Measurements from ENCODE around the gene NCOA1.
"Not testable (repeated sequence)": the region's sequence is repeated elsewhere in the genome, so short reads cannot be mapped to it uniquely, and the experiment has no call there.

The NCOA1 gene

DNA sequence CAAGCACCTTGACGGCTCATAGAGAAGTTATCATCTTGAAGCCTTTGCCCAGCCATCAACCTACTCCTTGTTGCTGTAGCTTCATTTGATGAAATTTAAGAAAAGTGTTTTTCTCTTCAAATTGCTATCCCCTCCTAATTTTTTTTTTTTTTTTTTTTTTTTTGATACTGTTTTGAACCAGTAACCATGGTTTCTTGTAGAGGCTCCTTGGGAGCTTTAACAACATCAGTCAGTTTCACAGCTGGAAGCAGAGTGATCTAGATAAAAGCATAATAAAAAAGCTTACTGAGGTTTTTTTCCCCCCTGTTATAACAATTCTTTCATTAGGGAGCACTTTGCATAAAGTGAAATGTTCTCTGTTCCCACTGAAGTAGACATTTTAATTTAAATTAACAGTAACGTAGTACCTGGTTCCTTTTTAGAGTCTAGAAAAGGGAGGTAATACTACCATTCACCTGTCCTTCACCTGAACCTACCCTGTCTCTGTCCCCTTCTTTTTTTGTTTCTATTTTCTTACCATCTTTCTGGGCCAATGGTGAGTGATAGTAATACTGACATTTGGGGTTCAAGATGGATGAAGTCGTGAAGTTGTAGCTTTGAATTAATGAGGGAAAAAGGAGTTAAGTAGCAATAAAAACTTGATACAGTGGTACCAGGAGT lies 101.5 kb downstream of the NCOA1 start:
- H3K27ac ChIP-seq (ENCODE audit: low read depth, low read length) = no peak overlapping the region
- H3K9me3 ChIP-seq (ENCODE audit: low read length) = no peaks in the 10 kb centered on the region
- no peaks in the 10 kb centered on the region for H3K27me3 ChIP-seq (ENCODE audit: control insufficient read depth in 1 of 2, insufficient read depth in 2 of 2, low read length in 2 of 2)
- H3K9ac ChIP-seq (ENCODE audit: low read length) = no peak overlapping the region
- no peaks in the 10 kb centered on the region for H3K36me3 ChIP-seq (ENCODE audit: insufficient read depth, low read length)
- H3K4me1 ChIP-seq (ENCODE audit: insufficient read depth, low read length) = peaks cover 4% of the 10 kb centered on the region
- H3K4me3 ChIP-seq (ENCODE audit: low read depth in 1 of 2, low read length in 2 of 2) = no peak overlapping the region

DNA sequence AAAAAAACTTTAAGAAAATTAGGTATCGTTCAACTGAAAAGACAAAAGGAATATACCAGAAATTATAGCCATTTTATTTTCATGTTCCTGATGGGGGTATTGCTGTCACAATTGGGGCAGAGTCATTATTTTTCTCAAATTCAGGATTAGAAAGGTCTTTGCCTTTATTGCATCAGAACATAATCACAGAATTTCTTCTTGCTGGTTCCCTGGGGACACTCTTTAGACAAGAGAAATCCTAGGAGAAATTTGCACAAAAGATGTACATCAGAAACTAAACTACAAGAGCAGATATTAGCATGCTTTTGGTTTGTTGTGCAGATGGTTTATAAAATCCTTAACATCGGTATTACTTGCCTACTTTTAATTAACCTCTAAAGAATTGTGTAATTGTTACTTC lies 103.2 kb downstream of the NCOA1 start:
- Histone ChIP-seq H3K27me3 (ENCODE audit: control insufficient read depth in 1 of 2, insufficient read depth in 2 of 2, low read length in 2 of 2) (no peaks in the 10 kb centered on the region), H3K9ac (ENCODE audit: low read length) (no peak overlapping the region), H3K9me3 (ENCODE audit: low read length) (no peaks in the 10 kb centered on the region), H3K4me3 (ENCODE audit: low read depth in 1 of 2, low read length in 2 of 2) (no peak overlapping the region), H3K4me1 (ENCODE audit: insufficient read depth, low read length) (peaks cover 4% of the 10 kb centered on the region), H3K36me3 (ENCODE audit: insufficient read depth, low read length) (no peaks in the 10 kb centered on the region), H3K27ac (ENCODE audit: low read depth, low read length) (no peak overlapping the region)

DNA sequence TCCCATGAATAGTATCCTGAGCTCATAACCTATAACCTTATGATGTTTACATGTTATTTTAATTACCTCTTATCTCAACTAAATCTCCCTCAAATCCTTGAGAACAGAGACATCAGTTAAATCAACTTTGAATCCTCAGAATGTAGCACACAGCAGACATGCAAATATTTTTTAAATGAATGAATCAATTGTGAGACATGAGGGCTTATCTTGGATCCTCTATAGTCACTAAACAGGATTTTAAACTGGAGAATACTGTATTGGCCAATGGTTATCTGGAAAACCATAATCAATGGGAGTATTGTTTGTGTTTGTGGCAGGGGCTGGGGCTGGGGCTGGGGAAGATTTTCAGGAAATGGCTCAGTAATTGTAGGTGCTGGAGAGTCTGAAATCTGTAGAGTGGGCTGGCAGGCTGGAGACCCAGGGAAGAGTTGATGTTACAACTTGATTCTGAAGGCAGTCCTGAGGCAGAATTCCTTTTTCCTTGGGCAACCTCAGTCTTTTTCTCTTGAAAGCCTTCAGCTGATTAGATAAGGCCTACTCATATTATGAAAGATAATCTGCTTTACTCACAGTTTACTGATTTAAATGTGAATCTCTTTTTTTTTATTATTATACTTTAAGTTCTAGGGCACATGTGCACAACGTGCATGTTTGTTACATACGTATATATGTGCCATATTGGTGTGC lies 106.3 kb downstream of the NCOA1 start:
- no peak overlapping the region for H3K27ac ChIP-seq (ENCODE audit: low read depth, low read length)
- no peaks in the 10 kb centered on the region for H3K36me3 ChIP-seq (ENCODE audit: insufficient read depth, low read length)
- H3K4me3 ChIP-seq (ENCODE audit: low read depth in 1 of 2, low read length in 2 of 2) = no peak overlapping the region
- H3K4me1 ChIP-seq (ENCODE audit: insufficient read depth, low read length) = peaks cover 4% of the 10 kb centered on the region
- H3K27me3 ChIP-seq (ENCODE audit: control insufficient read depth in 1 of 2, insufficient read depth in 2 of 2, low read length in 2 of 2) = no peaks in the 10 kb centered on the region
- H3K9me3 ChIP-seq (ENCODE audit: low read length) = no peaks in the 10 kb centered on the region
- H3K9ac ChIP-seq (ENCODE audit: low read length) = no peak overlapping the region

DNA sequence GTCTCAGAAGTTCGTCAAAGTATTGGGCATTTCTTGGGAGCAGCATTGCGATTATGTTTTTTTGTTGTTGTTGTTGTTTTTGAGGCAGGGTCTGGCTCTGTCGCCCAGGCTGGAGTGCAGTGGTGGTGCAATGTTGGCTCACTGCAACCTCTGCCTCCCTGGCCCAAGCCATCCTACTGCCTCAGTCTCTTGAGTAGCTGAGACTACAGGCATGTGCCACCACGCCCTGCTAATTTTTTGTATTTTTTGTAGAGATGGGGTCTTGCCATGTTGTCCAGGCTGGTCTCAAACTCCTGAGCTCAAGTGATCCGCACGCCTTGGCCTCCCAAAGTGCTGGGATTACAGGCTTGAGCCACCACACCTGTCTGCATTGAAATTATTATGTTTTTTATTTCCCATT lies 109.1 kb downstream of the NCOA1 start:
- not testable (repeated sequence) for H3K36me3 ChIP-seq (ENCODE audit: insufficient read depth, low read length); H3K4me1 ChIP-seq (ENCODE audit: insufficient read depth, low read length); H3K4me3 ChIP-seq (ENCODE audit: low read depth in 1 of 2, low read length in 2 of 2); H3K27me3 ChIP-seq (ENCODE audit: control insufficient read depth in 1 of 2, insufficient read depth in 2 of 2, low read length in 2 of 2); H3K9me3 ChIP-seq (ENCODE audit: low read length); H3K9ac ChIP-seq (ENCODE audit: low read length); H3K27ac ChIP-seq (ENCODE audit: low read depth, low read length)

DNA sequence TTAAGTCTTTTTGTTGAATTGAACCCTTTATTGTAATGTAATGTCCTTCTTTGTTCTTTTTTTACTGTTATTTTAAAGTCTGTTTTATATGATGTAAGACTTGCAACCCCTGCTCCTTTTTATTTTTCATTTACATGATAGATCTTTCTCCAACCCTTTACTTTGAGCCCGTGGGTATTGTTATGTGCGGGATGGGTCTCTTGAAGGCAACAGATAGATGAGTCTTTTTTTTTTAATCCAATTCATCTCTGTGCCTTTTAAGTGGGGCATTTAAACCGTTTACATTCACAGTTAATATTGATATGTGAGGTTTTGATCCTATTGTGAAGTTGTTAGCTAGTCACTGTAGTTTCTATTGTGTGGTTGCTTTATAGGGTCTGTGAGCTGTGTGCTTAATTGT lies 120.6 kb downstream of the NCOA1 start:
- H3K27me3 ChIP-seq (ENCODE audit: control insufficient read depth in 1 of 2, insufficient read depth in 2 of 2, low read length in 2 of 2) = no peaks in the 10 kb centered on the region
- H3K27ac ChIP-seq (ENCODE audit: low read depth, low read length) = no peak overlapping the region
- no peaks in the 10 kb centered on the region for H3K36me3 ChIP-seq (ENCODE audit: insufficient read depth, low read length)
- no peaks in the 10 kb centered on the region for H3K4me1 ChIP-seq (ENCODE audit: insufficient read depth, low read length)
- H3K9me3 ChIP-seq (ENCODE audit: low read length) = peaks cover 7% of the 10 kb centered on the region
- no peak overlapping the region for H3K4me3 ChIP-seq (ENCODE audit: low read depth in 1 of 2, low read length in 2 of 2)
- H3K9ac ChIP-seq (ENCODE audit: low read length) = no peak overlapping the region

DNA sequence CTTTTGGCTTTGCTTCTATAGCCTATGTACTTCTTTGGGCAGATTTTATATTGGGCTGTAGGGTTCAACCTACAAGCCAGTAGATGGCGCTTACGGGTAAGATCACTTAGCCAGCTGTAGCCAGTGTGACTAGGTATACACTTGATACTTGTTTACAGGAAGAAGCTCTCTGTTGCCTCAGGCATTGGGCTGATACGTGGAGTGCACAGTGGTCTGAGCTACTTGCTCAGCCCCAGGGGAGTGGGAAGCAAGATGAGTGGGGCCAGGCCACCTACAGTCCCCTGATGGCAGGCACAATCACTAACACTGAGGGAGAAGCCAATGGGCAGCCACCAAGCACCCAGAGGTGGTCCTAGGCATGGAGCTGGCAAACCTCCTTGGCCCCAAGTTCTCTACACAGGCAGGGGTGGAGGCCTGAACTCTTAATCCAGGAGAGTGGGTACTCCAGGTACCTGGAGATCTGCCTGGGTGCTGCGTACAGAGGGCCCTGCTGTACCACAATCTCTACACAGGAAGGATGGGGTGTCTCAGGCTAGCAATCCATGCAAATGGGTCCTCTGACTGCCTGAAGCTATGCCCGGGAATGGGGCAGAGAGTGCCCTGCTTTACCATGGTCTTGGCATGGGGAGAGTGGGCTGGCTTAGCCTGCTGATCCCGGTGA lies 122.2 kb downstream of the NCOA1 start:
- Histone ChIP-seq H3K4me1 (ENCODE audit: insufficient read depth, low read length) (peaks cover under 1% of the 10 kb centered on the region), H3K27me3 (ENCODE audit: control insufficient read depth in 1 of 2, insufficient read depth in 2 of 2, low read length in 2 of 2) (no peaks in the 10 kb centered on the region), H3K27ac (ENCODE audit: low read depth, low read length) (no peak overlapping the region), H3K36me3 (ENCODE audit: insufficient read depth, low read length) (no peaks in the 10 kb centered on the region), H3K9ac (ENCODE audit: low read length) (no peak overlapping the region), H3K9me3 (ENCODE audit: low read length) (peaks cover 7% of the 10 kb centered on the region), H3K4me3 (ENCODE audit: low read depth in 1 of 2, low read length in 2 of 2) (no peak overlapping the region)

DNA sequence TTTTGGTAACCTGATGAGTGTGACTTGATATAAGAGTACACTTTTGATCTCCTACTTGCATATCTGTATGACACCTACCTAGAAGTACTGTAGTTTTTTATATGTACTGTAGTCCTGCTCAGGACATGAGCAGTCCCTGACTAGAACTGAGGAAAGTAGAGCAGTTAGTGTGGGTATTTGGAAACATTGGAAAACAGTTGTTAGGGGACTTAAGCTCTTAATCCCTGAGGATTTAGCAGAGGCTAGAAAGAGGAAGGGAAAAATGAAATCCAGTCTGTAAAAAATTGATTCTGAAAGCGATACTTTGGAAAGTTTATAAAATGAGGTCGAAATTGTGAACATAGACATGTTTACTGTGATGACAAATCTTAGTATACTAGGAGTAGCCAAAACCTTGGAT lies 125.6 kb downstream of the NCOA1 start:
- Histone ChIP-seq H3K9ac (ENCODE audit: low read length) (no peak overlapping the region), H3K27ac (ENCODE audit: low read depth, low read length) (no peak overlapping the region), H3K9me3 (ENCODE audit: low read length) (peaks cover 7% of the 10 kb centered on the region), H3K27me3 (ENCODE audit: control insufficient read depth in 1 of 2, insufficient read depth in 2 of 2, low read length in 2 of 2) (no peaks in the 10 kb centered on the region), H3K4me3 (ENCODE audit: low read depth in 1 of 2, low read length in 2 of 2) (no peak overlapping the region), H3K36me3 (ENCODE audit: insufficient read depth, low read length) (no peaks in the 10 kb centered on the region), H3K4me1 (ENCODE audit: insufficient read depth, low read length) (peaks cover 6% of the 10 kb centered on the region)

DNA sequence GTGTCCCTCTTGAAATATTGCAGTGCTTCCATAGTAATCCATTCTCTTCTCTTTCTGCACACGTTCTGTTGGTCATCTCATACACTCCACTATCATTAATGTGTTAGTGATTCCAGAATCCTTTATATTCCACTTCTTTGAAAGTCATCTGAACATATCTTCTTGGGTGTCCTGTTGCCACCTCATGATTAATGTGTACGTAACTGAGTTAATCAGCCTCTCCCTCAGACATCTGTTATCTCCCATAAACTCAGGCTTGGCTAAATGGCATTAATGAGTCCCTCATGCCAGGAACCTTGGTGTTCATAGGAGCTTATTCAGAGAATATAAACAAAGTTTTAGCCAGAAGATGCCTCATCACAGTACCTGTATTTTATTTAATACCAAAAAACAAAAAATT lies 126.4 kb downstream of the NCOA1 start:
- H3K36me3 ChIP-seq (ENCODE audit: insufficient read depth, low read length) = no peaks in the 10 kb centered on the region
- H3K4me1 ChIP-seq (ENCODE audit: insufficient read depth, low read length) = peaks cover 6% of the 10 kb centered on the region
- no peaks in the 10 kb centered on the region for H3K9me3 ChIP-seq (ENCODE audit: low read length)
- H3K27ac ChIP-seq (ENCODE audit: low read depth, low read length) = no peak overlapping the region
- H3K9ac ChIP-seq (ENCODE audit: low read length) = no peak overlapping the region
- no peak overlapping the region for H3K4me3 ChIP-seq (ENCODE audit: low read depth in 1 of 2, low read length in 2 of 2)
- H3K27me3 ChIP-seq (ENCODE audit: control insufficient read depth in 1 of 2, insufficient read depth in 2 of 2, low read length in 2 of 2) = no peaks in the 10 kb centered on the region

DNA sequence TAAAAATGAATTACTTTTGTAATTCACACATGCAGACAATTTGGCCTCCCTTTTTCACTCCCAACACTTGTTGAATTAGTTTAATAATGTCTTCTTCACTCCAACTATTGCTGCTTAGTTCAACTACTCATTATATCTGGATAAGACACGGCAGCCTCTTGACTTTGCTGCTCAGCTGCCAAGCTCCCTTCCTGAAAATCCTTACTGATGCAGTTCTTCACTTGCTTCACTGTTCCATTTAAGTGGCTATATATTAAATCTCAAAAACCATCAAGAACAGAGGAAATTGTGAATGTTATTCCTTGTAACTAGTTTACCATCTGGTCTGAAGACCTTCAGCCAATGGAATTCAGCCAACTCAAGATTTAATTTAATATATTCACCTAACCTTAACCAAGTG lies 127.1 kb downstream of the NCOA1 start:
- no peaks in the 10 kb centered on the region for H3K27me3 ChIP-seq (ENCODE audit: control insufficient read depth in 1 of 2, insufficient read depth in 2 of 2, low read length in 2 of 2)
- H3K9me3 ChIP-seq (ENCODE audit: low read length) = no peaks in the 10 kb centered on the region
- no peak overlapping the region for H3K4me3 ChIP-seq (ENCODE audit: low read depth in 1 of 2, low read length in 2 of 2)
- no peaks in the 10 kb centered on the region for H3K36me3 ChIP-seq (ENCODE audit: insufficient read depth, low read length)
- no peak overlapping the region for H3K27ac ChIP-seq (ENCODE audit: low read depth, low read length)
- peaks cover 6% of the 10 kb centered on the region for H3K4me1 ChIP-seq (ENCODE audit: insufficient read depth, low read length)
- H3K9ac ChIP-seq (ENCODE audit: low read length) = no peak overlapping the region

DNA sequence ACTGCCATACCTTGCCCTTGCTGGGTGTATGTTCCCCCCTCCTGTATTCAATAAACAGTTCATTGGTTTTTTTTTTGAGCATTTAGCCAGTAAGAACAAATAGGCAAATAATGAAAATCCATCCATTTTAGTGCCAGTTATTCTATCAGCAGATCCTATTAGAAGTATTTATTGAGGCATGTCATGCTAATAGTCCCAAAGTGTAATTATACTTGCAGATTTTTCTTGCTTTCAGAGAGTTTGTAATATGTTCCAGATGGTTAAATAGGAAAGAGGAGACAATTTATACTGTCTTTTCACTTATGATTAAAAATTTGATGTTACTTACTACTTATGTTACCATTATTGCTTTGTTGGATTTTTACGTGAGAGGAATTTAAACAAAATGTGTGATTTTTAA lies 127.6 kb downstream of the NCOA1 start:
- Histone ChIP-seq H3K9me3 (ENCODE audit: low read length) (no peaks in the 10 kb centered on the region), H3K36me3 (ENCODE audit: insufficient read depth, low read length) (no peaks in the 10 kb centered on the region), H3K27me3 (ENCODE audit: control insufficient read depth in 1 of 2, insufficient read depth in 2 of 2, low read length in 2 of 2) (no peaks in the 10 kb centered on the region), H3K27ac (ENCODE audit: low read depth, low read length) (no peak overlapping the region), H3K9ac (ENCODE audit: low read length) (no peak overlapping the region), H3K4me3 (ENCODE audit: low read depth in 1 of 2, low read length in 2 of 2) (no peak overlapping the region), H3K4me1 (ENCODE audit: insufficient read depth, low read length) (peaks cover 6% of the 10 kb centered on the region)

DNA sequence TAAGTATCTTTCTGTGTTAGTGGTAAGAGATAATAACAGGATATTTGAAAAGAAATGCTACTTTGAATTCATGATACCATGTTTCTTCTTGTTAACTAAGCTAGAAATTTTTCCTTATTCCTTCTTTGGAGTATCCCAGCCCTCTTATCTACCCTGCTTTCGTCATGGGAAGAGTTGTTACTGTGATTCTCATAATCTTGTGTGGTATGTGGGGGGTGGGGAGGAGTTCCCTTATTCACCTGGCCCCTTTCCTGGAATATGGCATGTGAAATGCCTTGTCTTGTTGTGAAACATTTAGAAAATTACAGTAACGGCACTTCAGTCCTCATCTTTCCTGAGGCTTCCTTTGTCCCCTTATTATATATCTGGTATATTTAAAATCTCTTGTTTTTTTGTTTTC lies 129.9 kb downstream of the NCOA1 start:
- Histone ChIP-seq H3K9me3 (ENCODE audit: low read length) (no peaks in the 10 kb centered on the region), H3K9ac (ENCODE audit: low read length) (no peak overlapping the region), H3K36me3 (ENCODE audit: insufficient read depth, low read length) (no peaks in the 10 kb centered on the region), H3K4me3 (ENCODE audit: low read depth in 1 of 2, low read length in 2 of 2) (no peak overlapping the region), H3K4me1 (ENCODE audit: insufficient read depth, low read length) (peaks cover 6% of the 10 kb centered on the region), H3K27me3 (ENCODE audit: control insufficient read depth in 1 of 2, insufficient read depth in 2 of 2, low read length in 2 of 2) (no peaks in the 10 kb centered on the region), H3K27ac (ENCODE audit: low read depth, low read length) (no peak overlapping the region)

Measured in muscle layer of colon (tissue), 2 donors.